Testis (tissue), 3 donors: ENCODE measurements around the gene TXNRD3. TPM values are rescaled to one million over a fixed set of nuclear protein-coding genes. Genes with fewer than 3 reads are reported as not detected.
A peak's percentile ranks its signal among the peaks of the same experiment; 100 is the strongest.

Experiments used
- DNase-seq: peaks from one replicate; pipeline ENCODE4 v3.0.0-alpha.2; 2019
- H3K27ac ChIP-seq, 2 donors: fragments of 200-600 bp; sonication (generic); one replicate each; pipeline ENCODE4 v1.5.1; 2019
- H3K27me3 ChIP-seq: fragments of 200-600 bp; sonication (generic); one replicate; pipeline ENCODE4 v1.5.1; 2019
- H3K36me3 ChIP-seq: fragments of 200-600 bp; sonication (generic); one replicate; pipeline ENCODE4 v1.5.1; 2017; ENCODE audit warnings: low read depth; ENCODE audit errors: missing control alignments
- H3K4me1 ChIP-seq: fragments of 200-600 bp; sonication (generic); one replicate; pipeline ENCODE4 v1.5.1; 2019
- H3K4me3 ChIP-seq, 2 donors: fragments of 200-600 bp; sonication (generic); one replicate each; pipeline ENCODE4 v1.5.1; 2017 to 2019
- H3K9me3 ChIP-seq: fragments of 200-600 bp; sonication (generic); one replicate; pipeline ENCODE4 v1.5.1; 2017
- CTCF ChIP-seq, 3 experiments: fragments of 450-650 bp in 2 of 3; fragments of 200-600 bp in 1 of 3; sonication (generic) in 1 of 3; IDR thresholded peaks; one replicate each; pipeline ENCODE4 v1.5.1; 2016 to 2019; ENCODE audit warnings: antibody characterized with exemption in 3 of 3, mild to moderate bottlenecking in 2 of 3, moderate library complexity in 1 of 3
- POLR2A ChIP-seq: fragments of 450-650 bp; IDR thresholded peaks from one replicate; pipeline ENCODE4 v1.6.1; 2017; ENCODE audit warnings: antibody characterized with exemption, mild to moderate bottlenecking, moderate library complexity
- WGBS, 2 donors: methylation state at CpG; one replicate each; pipeline ENCODE4 v1.1.5; 2018; 5-methylcytosine and 5-hydroxymethylcytosine counted together
- intact Hi-C: fragments of 100-400 bp; cut with DNase I; formaldehyde crosslinking; loops from one replicate; pipeline ENCODE4 v1.15.1; 2023; ENCODE audit warnings: low total_unique reads
- polyA plus RNA-seq: library from polyadenylated mRNA; stranded (reverse); fragments of 350-450 nt; fragmentation: Illumina TruSeq; extraction: RNeasy Lipid Tissue Mini Kit (QIAGEN cat#74804); gene quantifications from one replicate; pipeline ENCODE4 v1.2.3, GENCODE V29; 2014; ENCODE audit warnings: low read depth, low replicate concordance; ENCODE audit not compliant: insufficient read depth
- total RNA-seq, 2 donors: library from RNA; depleted of rRNA; stranded (reverse); fragments of >200 nt; gene quantifications; one replicate each; pipeline ENCODE4 v1.2.3, GENCODE V29; 2016

The TXNRD3 gene
- total and polyA plus RNA-seq, 3 donors from 2014 or later = 25.7 to 67.9 (median 34.3) TPM

DNA sequence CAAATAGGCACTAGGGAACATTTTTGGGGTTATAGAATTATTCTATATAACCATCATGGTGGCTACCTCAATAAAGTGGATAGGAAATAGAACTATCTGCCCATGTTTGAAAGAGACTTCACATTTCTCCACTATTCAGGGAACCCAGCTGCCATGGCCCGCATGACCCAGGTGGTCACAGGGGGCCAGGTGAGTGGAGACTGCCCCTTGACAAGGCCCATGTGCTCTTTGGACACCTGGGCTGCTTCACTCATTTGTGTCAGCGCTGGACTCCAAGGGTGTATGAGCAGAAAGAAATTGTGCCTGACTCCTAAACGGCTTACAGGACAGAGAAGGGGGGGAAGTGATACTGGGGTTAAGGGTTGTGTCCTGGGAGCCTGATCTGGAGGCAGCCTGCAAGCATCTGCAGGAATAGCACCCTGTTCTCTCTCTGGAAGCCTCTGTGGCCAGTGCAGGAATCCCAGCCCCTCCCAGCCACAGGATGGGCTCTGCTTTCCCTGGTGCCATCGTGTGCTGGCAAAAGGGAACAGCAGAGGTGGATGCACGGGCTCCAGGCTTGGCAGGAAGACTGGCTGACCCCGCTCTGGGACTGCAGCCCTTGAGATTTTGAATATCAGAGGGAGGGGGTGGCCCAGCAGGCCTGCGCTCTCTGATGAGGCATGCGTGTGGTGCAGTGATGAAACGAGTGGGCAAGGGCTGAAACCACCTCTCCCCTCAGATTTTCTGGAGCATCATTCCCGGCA lies 87.1 kb downstream of the TXNRD3 start:
- DNase-seq = peak; percentile 46
- TF ChIP-seq CTCF (IDR thresholded peaks at IDR 0.05) (no peak), POLR2A (no peak)
- no peak overlapping the region for H3K4me3 ChIP-seq
- no peaks in the 10 kb centered on the region for H3K27me3 ChIP-seq
- WGBS, 2 donors = 74 to 77% methylated on average over 8 to 10 of the region's 10 CpGs
- intact Hi-C loops = no loop called here
- H3K9me3 ChIP-seq = no peaks in the 10 kb centered on the region
- H3K4me1 ChIP-seq = no peaks in the 10 kb centered on the region
- H3K36me3 ChIP-seq = no peaks in the 10 kb centered on the region
- no peak overlapping the region for H3K27ac ChIP-seq

- intact Hi-C loops = no loop called here
- no peak for DNase-seq
- H3K9me3 ChIP-seq = no peaks in the 10 kb centered on the region
- no peak for TF ChIP-seq CTCF (IDR thresholded peaks at IDR 0.05)
- no peak for TF ChIP-seq POLR2A
- no peak overlapping the region for H3K4me3 ChIP-seq
- no peak overlapping the region for H3K27ac ChIP-seq
- 84 to 91% methylated on average over 2 of the region's 2 CpGs for WGBS, 2 donors
- no peaks in the 10 kb centered on the region for H3K27me3 ChIP-seq
- H3K36me3 ChIP-seq = no peaks in the 10 kb centered on the region
- no peaks in the 10 kb centered on the region for H3K4me1 ChIP-seq
Observed at GRCh38 chr3:126562737-126563276, 92.1 kb downstream of the TXNRD3 start.

DNA sequence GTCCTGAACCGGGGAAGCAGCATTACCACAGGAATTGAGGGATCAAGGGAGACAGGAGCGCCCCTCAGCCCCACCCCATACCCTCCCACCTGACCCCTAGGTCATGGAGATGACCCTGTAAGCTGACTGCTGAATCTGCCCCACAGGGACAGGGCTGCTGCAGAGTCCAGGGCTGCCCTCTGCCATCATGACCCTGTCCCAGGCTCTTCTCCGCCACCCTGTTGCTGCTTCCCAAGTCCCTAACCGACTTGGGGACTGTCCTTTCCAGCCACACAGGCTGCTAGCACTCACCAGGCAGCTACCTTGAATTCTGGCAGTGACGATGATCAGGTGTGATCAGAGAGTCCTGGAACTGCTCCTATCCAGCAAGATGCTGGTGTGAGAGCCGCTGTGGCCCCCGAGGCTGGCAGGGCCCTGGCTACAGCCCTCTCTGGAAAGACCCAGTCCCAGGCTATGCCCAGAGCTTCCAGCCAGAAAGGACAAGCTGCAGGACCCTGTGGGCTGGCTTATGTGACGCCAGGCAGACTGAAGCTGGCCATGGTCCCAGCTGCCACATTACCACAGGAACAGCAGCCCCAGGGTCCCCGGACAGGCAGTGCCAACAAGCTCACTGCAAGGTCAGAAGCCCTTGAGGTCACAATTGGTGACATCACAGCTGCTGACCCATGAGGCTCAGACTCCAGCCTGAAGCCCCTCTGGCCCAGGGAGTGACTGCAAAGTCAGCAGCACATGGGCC lies 96.4 kb downstream of the TXNRD3 start, which contains the start of gene C3orf22:
Gene C3orf22 (minus strand): TSS at position 597 of the 736 bp plus-strand sequence. CDS start 5,542 bp downstream, outside the sequence.
- Histone ChIP-seq H3K9me3 (no peaks in the 10 kb centered on the region), H3K27me3 (no peaks in the 10 kb centered on the region), H3K36me3 (no peaks in the 10 kb centered on the region), H3K4me1 (no peaks in the 10 kb centered on the region), H3K27ac (no peak within 1 kb of the TSS), H3K4me3 (no peak within 1 kb of the TSS)
- peak; percentile 14 for DNase-seq
- intact Hi-C loops = no loop called here
- WGBS, 2 donors = 76 to 84% methylated on average over 8 to 9 of the region's 9 CpGs
- no peak for TF ChIP-seq POLR2A
- no peak for TF ChIP-seq CTCF (IDR thresholded peaks at IDR 0.05)

DNA sequence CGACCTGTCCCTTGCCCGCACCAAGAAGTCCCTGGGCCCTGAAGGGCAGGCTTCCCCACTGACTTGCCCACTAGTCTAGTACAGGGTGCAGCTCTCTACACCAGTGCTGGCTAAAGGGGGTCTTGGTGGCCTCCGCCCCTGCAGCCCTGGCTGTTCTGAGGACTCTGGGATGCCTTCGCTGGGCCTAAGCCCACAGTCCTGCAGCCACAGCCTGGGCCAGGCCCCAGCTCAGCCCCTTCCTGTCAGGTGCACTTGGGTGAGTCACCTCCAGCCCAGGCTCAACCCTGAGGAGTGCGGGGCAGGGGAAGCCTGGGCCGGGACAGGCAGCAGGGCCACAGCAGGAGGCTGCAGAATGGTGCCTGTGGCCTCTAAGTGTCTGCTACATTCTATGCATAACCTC lies 97.2 kb downstream of the TXNRD3 start:
- TF ChIP-seq CTCF (IDR thresholded peaks at IDR 0.05) (no peak), POLR2A (no peak)
- Histone ChIP-seq H3K4me1 (no peaks in the 10 kb centered on the region), H3K27me3 (no peaks in the 10 kb centered on the region), H3K4me3 (no peak overlapping the region), H3K36me3 (no peaks in the 10 kb centered on the region), H3K27ac (no peak overlapping the region), H3K9me3 (no peaks in the 10 kb centered on the region)
- 82 to 93% methylated on average over 2 to 6 of the region's 6 CpGs for WGBS, 2 donors
- intact Hi-C loops = no loop called here
- DNase-seq = peak; percentile 11
